Hindlimb muscle (tissue), 1 donor: ENCODE data around the gene UBE2D2. TPM values are rescaled to one million over a fixed set of nuclear protein-coding genes. Genes with fewer than 3 reads are reported as not detected.
A peak's percentile ranks its signal among the peaks of the same experiment; 100 is the strongest.
"Not testable (repeated sequence)": the region's sequence is repeated elsewhere in the genome, so short reads cannot be mapped to it uniquely, and the experiment has no call there.

Experiments
- DNase-seq: peaks from one replicate; pipeline ENCODE4 v3.0.0-alpha.2; 2013
- polyA plus RNA-seq: library from polyadenylated mRNA; unstranded; fragments of 120-200 nt; gene quantifications from one replicate; pipeline ENCODE4 v1.2.1, GENCODE V29; 2013; ENCODE audit not compliant: insufficient read length

UBE2D2 gene
- polyA plus RNA-seq, 1 donor, result 112 TPM

DNA sequence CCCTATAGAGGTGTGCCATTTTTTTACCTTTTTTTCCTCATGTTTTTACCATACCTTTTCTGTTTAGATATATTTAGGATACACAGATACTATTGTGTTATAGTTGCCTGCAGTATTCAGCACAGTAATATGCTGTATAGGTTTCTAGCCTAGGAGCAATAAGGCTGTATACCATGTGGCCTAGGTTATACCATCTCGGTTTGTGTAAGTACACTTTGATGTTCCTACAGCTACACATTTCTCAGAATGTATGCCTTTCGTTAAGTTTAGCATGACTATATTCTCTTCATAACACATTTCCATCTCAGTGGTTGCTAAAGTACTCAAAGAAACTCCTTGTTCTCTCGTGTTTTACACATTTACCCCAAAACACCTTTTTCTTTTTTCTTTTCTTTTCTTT lies 23.0 kb downstream of the UBE2D2 start:
- DNase-seq, result no peak

DNA sequence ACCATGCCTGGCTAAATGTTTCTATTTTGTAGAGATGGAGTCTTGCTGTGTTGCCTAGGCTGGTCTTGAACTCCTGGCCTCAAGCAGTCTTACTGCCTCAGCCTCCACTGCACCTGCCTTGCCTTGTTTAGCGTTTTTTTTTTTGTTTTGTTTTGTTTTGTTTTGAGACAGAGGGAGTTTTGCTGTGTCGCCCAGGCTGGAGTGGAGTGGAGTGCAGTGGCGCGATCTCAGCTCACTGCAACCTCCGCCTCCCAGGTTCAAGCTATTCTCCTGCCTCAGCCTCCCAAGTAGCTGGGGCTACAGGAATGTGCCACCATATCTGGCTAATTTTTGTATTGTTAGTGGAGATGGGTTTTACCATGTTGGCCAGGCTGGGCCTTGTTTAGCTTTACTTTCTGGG lies 27.0 kb downstream of the UBE2D2 start:
- DNase-seq, result not testable (repeated sequence)

DNA sequence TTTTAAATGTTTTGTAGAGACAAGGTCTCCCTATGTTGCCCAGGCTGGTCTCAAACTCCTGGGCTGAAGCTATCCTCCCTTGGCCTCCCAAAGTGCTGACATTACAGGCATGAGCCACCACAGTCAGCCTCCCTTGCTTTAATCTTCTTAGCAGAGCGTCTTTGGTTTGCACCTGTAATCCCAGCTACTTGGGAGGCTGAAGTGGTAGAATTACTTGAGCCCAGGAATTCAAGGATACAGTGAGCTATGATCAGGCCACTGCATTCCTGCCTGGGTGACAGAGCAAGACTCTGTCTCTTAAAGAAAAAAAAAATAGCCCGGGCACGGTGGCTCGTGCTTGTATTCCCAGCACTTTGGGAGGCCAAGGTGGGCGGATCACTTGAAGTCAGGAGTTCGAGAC lies 27.8 kb downstream of the UBE2D2 start:
- no peak for DNase-seq

DNA sequence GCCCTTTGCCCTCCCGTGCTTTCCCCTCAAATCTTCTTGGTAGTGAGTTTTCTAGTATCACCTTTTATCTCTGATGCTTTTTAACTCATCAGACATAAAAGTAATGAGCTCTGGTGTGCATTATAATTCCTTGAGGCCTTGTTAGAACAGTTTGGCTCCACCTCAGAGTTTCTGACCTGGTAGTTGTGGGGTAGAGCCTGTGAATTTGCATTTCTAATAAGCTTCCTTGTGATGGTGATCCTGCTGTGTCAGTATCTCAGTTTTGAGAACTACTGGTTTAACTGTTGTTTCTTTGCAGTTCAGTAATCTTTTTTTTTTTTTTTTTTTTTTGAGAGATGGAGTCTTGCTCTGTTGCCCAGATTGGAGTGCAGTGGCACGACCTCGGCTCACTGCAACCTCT lies 31.1 kb downstream of the UBE2D2 start:
- DNase-seq, result no peak

DNA sequence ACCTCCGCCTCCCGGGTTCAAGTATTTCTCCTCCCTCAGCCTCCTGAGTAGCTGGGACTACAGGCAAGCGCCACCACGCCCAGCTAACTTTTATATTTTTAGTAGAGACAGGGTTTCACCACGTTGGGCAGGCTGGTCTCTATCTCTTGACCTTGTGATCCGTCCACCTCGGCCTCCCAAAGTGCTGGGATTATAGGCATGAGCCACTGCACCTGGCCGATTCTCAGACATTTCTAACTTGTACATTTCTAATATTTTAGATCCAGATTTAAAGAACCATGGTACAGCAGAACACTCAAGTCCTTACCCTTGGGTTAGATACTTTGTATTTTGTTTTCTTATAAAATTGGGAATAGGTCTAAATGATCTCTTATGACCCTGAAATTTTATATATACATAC lies 31.9 kb downstream of the UBE2D2 start:
- not testable (repeated sequence) for DNase-seq

DNA sequence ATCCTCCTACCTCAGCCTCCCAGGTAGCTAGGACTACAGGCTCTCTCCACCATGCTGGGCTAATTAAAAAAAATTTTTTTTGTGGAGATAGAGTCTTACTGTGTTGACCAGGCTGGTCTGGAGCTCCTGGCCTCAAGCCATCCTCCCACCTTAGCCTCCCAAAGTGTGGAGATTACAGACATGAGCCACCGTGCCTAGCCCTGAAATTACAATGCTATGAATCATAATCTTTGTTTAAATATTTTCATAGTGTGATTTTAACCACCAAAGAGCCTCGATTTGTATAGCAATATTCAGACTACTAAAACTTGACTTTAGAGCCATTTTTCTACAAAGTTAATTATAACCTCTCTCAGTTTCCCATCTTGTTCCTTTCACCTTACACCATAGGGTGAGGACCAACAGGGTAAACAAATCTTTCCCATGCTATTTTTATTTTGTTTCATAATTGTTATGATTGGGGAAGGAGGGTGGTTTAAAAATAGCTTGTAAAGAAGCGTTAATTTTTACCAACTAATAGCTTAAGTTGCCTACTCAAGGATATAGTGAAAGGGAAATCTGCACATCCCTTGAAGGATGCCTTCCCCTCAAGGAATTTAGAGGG lies 32.7 kb downstream of the UBE2D2 start:
- no peak for DNase-seq

DNA sequence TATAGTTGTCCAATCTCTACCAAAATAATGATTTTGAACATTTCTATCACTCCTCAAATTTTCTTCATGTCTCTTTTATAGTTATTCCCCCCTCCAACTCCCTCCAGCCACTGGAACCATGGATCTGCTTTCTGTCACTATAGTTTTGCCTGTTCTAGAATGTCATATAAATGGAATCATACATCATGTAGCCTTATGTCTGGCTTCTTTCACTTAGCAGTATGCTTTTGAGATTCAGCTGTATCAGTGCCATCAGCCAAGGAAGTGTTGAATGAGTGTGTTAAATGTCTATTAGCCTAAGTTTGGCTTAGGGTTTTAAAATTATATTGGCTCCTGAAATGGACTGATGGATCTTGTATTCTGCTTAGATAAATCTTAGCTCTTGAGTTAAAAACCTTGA lies 36.0 kb downstream of the UBE2D2 start:
- DNase-seq, result no peak

DNA sequence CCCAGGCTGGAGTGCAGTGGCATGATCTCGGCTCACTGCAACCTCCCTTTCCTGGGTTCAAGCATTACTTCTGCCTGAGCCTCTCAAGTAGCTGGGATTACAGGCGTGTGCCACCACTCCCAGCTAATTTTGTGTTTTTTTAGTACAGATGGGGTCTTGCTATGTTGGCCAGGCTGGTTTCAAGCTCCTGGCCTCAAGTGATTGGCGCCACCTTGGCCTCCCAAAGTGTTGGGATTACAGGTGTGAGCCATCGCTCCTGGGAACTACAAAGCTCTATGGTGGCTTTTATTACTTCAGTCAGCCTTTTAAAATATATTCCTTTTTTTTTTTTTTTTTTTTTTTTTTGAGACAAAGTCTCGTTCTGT lies 37.4 kb downstream of the UBE2D2 start:
- not testable (repeated sequence) for DNase-seq

DNA sequence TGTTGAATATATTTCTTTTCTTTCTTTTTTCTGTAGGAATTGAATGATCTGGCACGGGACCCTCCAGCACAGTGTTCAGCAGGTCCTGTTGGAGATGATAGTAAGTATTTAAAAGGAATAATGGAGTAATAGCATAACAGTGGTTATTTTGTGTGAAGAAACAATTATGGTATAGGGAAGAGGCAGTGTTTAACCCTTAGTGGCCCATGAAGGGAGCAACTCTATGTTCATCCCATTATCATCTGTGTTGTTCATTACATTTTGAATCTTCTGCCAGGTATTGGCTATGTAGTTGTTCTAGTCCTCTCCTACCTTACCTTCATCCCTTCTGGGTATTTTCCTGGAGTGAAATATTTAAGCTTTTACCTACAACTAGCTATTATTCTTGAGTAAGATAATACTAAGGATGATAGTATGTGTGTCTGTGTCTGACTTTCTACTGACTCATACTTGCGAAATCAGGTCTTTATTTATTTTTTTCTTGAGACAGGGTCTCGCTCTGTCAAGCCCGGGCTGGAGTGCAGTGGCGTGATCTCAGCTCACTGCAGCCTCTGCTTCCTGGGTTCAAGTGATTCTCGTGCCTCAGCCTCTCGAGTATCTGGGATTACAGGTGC lies 39.3 kb downstream of the UBE2D2 start:
- DNase-seq, result no peak

DNA sequence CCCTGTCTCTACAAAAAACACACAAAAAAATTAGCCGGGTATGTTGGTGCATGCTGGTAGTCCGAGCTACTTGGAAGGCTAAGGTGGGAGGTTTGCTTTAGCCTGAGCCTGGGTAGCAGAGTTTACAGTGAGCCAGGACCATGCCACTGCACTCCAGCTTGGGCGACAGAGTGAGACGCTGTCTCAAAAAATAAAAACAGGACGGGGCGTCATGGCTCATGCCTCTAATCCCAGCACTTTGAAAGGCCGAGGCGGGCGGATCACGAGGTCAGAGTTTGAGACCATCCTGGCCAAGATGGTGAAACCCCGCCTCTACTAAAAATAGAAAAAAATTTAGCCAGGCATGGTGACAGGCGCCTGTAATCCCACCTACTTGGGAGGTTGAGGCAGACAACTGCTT lies 40.3 kb downstream of the UBE2D2 start:
- DNase-seq, result no peak

DNA sequence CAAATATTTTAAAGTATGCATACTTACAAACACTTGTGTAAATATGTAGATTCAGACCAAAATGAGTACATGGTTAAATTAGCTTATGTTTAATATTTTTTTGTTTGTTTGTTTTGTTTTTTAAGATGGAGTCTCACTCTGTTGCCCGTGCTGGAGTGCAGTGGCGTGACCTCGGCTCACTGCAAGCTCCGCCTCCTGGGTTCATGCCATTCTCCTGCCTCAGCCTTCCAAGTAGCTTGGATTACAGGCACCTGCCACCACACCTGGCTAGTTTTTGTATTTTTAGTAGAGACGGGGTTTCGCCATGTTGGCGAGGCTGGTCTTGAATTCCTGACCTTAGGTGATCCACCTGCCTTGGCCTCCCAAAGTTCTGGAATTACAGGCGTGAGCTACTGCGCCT lies 40.8 kb downstream of the UBE2D2 start:
- not testable (repeated sequence) for DNase-seq

DNA sequence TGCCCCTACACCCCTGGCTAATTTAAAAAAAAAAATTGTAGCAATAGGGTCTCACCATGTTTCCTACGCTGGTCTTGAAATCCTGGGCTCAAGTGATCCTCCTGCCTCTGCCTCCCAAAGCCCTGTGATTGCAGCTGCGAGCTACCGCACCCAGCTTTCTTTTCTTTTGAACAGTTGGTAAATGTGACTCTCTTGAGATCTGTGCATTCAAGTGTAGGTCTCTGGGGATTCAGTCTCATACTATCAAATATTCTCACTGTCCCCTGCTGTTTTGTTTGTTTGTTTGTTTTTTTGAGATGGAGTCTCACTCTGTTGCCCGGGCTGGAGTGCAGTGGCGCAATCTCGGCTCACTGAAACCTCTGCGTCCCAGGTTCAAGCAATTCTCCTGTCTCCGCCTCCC lies 44.7 kb downstream of the UBE2D2 start:
- no peak for DNase-seq

DNA sequence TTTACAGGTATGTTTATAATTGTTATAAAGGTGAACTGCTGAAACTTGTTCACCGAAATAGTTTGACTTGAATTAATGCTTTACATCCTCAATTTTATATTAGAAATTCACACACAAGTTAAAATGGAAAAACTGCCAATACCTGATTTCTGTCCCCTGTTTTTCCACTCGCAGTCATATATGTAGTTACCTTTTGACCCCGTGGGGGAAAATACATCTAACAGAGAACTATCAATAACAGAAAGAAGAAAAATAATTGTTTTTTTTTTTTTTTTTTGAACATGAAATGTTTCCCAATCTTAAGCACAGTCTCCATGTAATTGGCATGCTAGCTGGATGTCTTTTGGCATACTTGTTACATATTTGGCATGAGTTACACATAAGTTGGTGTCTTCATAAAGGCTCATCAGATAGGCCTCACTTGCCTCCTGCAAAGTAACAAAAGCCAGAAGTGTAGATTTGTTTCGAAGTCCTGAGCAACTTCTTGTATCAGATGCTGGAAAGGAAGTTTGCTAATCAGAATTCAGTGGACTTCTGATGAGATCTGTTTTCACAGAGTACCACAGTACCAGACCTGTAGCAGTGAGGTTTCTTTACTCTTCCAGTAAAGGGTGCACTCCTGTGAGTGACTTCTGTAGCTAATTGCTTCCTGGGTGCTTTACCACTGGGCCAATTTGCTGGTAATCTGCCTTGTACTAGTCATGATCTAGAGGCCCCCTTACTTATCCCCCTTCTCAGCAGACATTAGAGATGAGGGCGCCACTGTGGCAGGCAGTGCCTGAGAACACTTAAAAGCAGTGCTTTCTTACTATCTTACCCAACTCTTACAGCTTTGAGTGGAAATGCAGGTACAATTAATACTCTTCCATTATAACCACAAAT lies 50.8 kb downstream of the UBE2D2 start:
- no peak for DNase-seq

DNA sequence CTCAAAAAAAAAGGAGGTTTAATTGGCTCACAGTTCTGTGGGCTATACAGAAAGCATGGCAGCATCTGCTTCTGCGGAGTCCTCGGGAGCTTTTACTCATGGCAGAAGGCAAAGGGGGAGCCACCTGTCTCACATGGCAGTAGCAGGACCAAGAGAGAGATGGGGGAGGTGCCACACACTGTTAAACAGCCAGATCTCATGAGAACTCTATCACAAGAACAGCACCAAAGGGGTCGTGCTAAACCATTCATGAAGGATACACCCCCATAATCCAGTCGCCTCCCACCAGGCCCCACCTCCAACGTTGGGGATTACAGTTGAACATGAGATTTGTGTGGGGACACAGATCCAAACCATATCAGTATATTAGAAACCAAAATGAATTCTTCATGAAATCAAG lies 58.7 kb downstream of the UBE2D2 start:
- DNase-seq, result no peak

DNA sequence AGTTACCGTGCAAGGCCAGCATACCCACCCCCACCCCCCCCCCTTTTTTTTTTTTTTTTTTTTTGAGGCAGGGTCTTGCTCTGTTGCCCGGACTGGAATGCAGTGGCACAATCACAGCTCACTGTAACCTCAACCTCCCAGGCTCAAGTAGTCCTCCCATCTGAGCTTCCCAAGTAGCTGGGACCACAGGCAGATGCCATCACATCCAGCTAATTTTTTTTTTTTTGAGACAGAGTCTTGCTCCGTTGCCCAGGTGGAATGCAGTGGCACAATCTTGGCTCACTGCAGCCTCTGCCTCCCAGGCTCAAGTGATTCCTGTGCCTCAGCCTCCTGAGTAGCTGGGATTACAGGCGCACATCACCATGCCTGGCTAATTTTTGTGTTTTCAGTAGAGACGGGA lies 64.3 kb downstream of the UBE2D2 start:
- DNase-seq, result not testable (repeated sequence)

DNA sequence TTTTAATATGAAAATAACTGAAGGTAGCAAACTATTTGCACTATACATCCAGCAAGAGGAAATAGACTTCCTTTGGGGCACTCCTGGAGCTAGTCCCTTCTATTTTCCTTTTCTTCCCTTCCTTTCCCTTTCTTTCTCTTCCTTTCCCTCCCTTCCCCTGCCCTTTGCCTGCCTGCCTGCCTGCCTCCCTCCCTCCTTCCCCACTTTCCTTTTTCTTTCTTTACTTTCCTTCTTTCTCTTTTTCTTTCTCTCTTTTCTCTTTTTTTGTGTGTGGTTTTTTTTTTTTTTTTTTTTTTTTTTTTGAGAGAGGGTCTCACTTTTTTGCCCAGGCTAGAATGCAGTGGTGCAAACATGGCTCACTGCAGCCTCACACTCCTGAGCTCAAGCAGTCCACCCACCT lies 69.7 kb downstream of the UBE2D2 start:
- DNase-seq, result no peak

DNA sequence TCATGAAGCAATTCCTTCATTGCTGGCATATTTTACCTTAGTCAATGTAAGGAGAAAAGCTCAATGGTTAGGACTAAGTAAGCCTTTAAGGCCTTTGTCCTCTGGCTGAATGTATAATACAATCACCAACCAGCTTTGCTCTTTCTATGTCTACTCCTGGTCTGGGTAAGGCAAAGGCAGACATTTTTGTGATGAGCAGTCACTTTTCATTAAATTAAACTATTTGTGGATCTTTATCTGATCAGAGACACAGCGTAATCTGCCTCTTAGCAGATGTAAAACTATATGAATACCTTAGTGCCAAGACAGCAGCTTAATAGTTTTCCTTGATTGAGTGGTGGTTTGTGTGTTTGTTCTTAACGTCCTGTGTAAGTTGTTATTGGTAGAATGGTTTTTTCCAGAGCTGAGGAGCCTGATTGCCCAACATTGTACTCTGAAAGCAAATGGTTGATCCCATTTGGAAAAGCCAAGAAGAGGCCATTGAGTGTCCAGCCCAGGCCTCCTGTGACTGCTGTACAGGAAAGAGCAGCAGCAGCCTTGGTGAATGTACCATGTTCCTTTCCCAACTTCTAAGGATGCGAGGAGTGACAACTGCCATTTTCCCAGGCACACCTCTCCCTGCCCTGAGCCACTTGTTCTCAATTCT lies 70.5 kb downstream of the UBE2D2 start:
- DNase-seq, result no peak

DNA sequence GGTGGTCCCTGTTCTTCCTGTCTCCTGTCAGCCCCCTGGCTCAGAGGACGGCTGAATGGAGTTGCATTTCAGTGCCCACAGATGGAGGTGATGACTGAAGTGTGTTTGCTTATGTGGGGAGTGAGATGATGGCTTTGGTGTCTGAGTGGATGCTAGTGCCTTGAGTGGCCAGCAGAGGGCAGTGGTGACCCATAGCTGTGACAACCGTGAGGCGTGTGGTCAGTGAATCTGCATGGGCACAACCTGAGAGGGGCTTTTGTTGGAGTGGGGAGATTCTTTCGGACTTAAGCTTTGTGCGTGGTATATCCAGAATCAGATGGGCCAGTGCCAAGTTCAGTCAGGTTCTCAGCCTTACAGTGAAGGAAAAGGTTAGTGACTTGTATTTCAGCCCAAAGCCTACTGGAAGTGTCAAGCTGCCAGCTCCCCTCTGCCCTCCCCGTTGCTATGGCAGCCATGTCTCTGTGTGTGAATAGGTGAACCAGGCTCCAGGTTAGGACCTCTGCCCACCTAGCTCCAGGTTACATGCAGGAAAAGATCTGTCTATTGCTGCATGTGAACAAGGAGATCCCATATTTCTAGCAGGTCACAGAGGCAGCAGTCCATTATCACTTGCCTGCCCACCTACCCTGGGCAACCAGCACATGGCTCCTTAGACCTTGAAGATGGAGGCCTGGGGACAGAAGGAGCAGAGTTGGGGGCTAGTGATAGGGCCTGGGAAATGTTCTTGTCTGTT lies 72.3 kb downstream of the UBE2D2 start:
- no peak for DNase-seq

DNA sequence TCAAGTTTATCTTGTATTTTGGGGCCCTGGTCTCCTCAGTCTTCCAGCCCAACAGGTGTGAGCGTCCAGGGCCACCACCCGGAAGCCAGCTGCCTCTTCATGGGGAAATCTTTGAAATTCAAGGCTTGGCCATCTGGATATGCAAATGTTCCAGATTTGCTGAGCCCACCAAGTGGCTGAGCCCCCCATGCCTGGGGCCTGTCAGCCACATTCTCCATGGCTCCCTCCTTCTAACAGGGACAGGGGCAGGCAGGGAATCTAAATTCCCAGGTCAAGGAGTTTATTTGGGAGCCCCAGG lies 72.8 kb downstream of the UBE2D2 start:
- DNase-seq, result no peak

DNA sequence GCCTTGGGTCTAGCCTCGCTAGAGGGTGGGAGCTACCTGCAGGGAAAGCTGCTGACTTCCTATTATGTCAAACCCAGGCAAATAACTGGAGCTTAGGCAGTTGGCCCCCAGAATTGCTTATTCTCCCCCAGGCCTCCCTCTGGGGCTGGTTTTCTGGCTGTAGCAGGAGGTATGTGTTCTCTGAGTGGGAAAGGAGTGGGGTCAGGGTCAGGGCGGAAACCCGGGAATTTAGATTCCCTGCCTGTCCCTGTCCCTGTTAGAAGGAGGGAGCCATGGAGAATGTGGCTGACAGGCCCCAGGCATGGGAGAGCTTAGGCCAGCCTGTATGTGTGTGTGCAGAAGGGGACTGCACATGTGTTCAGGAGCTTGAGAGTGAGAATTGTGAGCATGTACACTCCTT lies 73.4 kb downstream of the UBE2D2 start:
- no peak for DNase-seq

DNA sequence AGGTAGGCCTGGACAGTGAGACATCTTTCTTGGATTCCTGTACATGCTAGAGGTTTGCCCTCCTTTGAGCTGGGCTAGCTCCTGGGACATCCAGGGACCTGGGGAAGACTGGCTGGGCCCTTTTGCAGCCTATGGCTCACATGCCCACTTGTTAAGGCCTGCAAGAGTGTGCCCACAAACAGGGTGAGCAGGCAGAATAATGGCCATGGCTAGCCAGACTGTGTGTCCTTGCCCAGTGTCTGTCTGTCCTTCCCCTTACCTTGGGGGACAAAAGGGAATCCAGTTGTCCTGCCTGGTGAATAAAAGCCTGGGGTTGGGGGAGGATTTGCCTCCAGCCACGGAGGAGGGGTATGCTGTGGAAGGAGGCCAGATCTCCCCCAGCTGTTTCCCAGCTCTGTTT lies 74.1 kb downstream of the UBE2D2 start:
- DNase-seq, result no peak

DNA sequence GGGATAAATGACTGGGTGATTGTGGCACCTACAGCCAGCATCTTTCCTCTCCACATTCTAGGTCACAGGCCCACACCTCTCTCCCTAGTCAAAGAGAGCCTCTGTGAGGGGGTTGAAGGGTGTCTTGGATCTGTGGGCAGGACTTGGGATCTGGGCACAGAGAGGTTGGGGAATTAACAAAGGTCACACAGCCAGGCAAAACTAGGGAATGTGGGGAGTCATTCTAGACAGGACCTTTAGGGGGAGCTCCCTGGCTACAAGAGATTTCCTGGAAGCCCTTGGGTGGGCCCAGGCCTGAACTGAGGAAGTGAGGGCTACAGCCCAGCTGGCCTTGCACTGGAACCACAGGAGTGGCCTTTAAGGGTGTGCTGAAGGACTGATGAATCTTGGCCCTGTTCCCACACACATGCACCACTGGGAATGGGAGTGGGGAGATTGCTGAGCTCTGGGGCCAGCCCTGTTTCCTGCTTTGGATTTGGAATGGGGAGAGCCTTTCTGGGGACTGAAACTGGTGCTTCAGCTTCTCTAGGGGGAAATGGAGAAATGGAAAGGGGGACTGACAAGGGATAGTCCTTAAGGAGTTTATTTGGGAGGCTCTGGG lies 74.6 kb downstream of the UBE2D2 start:
- DNase-seq, result peak; percentile 80
